Measurements from ENCODE around the gene MFAP1.

DNA sequence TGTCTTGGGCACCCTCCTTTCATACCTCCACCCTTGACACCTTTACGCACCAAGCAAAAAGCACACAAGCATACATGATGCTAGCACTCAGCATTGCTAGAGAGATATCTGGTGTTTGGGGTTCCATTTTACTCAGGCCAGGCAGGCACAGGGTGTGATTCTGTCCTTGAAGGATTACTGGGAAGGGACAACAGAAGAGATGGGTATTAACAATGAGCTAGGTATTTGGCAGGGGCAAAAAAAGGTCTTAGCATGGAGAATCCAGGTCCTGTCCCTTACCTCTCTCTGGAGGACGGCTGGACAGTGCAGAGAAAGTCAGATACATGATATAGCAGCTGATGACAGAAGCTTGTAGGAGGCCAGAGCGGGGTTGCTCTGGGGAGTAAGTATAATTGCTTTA, 27.9 kb downstream of the MFAP1 start:
- TF ChIP-seq POLR2A (IDR thresholded peaks at IDR 0.05): no peak
- TF ChIP-seq, protein P1, sequence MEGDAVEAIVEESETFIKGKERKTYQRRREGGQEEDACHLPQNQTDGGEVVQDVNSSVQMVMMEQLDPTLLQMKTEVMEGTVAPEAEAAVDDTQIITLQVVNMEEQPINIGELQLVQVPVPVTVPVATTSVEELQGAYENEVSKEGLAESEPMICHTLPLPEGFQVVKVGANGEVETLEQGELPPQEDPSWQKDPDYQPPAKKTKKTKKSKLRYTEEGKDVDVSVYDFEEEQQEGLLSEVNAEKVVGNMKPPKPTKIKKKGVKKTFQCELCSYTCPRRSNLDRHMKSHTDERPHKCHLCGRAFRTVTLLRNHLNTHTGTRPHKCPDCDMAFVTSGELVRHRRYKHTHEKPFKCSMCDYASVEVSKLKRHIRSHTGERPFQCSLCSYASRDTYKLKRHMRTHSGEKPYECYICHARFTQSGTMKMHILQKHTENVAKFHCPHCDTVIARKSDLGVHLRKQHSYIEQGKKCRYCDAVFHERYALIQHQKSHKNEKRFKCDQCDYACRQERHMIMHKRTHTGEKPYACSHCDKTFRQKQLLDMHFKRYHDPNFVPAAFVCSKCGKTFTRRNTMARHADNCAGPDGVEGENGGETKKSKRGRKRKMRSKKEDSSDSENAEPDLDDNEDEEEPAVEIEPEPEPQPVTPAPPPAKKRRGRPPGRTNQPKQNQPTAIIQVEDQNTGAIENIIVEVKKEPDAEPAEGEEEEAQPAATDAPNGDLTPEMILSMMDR (IDR thresholded peaks at IDR 0.05): no peak
